SK-N-SH (cell line): ENCODE data around the gene SHROOM4. TPM values are rescaled to one million over a fixed set of nuclear protein-coding genes. Genes with fewer than 3 reads are reported as not detected.

Source experiments
- CTCF ChIA-PET: fragments of 300-600, 350-600 bp; formaldehyde crosslinking; extraction: SDS; loops from one replicate; lab custom pipeline; 2021; lab: Yijun Ruan, JAX
- POLR2A ChIA-PET: fragments of 350-600 bp; sonication (Branson Sonifier 250); formaldehyde crosslinking; extraction: SDS; loops from one replicate; lab custom pipeline; 2020; ENCODE audit warnings: antibody characterized with exemption, inconsistent platforms; lab: Yijun Ruan, JAX
- DNase-seq: peaks from one replicate; pipeline ENCODE4 v3.0.0; 2012
- H2AFZ ChIP-seq: fragments of 200-600 bp; sonication (generic); 2 replicates; pipeline ENCODE4 v1.8.1; 2016; ENCODE audit warnings: antibody characterized with exemption, mild to moderate bottlenecking, low read depth
- H3F3A ChIP-seq: fragments of 200-600 bp; sonication (generic); replicated peaks from 2 replicates; pipeline ENCODE3; 2016; ENCODE audit warnings: antibody characterized with exemption, mild to moderate bottlenecking; ENCODE audit not compliant: insufficient read depth
- H3K27ac ChIP-seq, 2 experiments: fragments of 200-500 bp in 1 of 2; fragments of 200-600 bp in 1 of 2; sonication (Bioruptor generic) in 1 of 2; sonication (generic), shearing (Covaris generic) in 1 of 2; 2 replicates each; pipeline versions ENCODE4 v1.5.1 to v1.6.1; 2014 to 2016; ENCODE audit warnings: low read depth in 2 of 2, inconsistent platforms in 1 of 2, low read length in 1 of 2, mild to moderate bottlenecking in 1 of 2, mixed read lengths in 1 of 2
- H3K27me3 ChIP-seq: fragments of 200-600 bp; sonication (generic), shearing (Covaris generic); 2 replicates; pipeline ENCODE4 v1.6.1; 2016; ENCODE audit warnings: mixed run types; ENCODE audit not compliant: insufficient read depth
- H3K36me3 ChIP-seq, 2 experiments: fragments of 200-500 bp in 1 of 2; fragments of 200-600 bp in 1 of 2; sonication (Bioruptor generic) in 1 of 2; sonication (generic) in 1 of 2; replicated peaks in 1 of 2; 2 replicates each; pipeline versions ENCODE3 to v1.5.1; 2014 to 2016; ENCODE audit warnings: low read length in 1 of 2, mild to moderate bottlenecking in 1 of 2; ENCODE audit not compliant: insufficient read depth in 2 of 2, control insufficient read depth in 1 of 2
- H3K4me1 ChIP-seq, 2 experiments: fragments of 200-500 bp in 1 of 2; fragments of 200-600 bp in 1 of 2; sonication (Bioruptor generic) in 1 of 2; sonication (generic), shearing (Covaris generic) in 1 of 2; 2 replicates each; pipeline versions ENCODE4 v1.5.1 to v1.6.1; 2014 to 2016; ENCODE audit warnings: low read depth in 1 of 2, low read length in 1 of 2, mixed run types in 1 of 2; ENCODE audit not compliant: insufficient read depth in 2 of 2, control insufficient read depth in 1 of 2
- H3K4me2 ChIP-seq: fragments of 200-600 bp; sonication (generic), shearing (Covaris generic); 2 replicates; pipeline ENCODE4 v1.6.1; 2017; ENCODE audit warnings: mixed run types
- H3K4me3 ChIP-seq, 2 experiments: fragments of 200-500 bp in 1 of 2; fragments of 200-600 bp in 1 of 2; sonication (Bioruptor generic) in 1 of 2; sonication (generic), shearing (Covaris generic) in 1 of 2; 2 replicates each; pipeline versions ENCODE4 v1.5.1 to v1.8.1; 2014 to 2016; ENCODE audit warnings: low read depth in 2 of 2, inconsistent platforms in 1 of 2, low read length in 1 of 2, mild to moderate bottlenecking in 1 of 2, mixed read lengths in 1 of 2, moderate library complexity in 1 of 2
- H3K79me2 ChIP-seq: fragments of 200-600 bp; sonication (generic); 2 replicates; pipeline ENCODE4 v1.8.1; 2017; ENCODE audit warnings: mild to moderate bottlenecking; ENCODE audit not compliant: insufficient read depth
- H3K9ac ChIP-seq: fragments of 200-600 bp; sonication (generic); 2 replicates; pipeline ENCODE4 v1.6.1; 2017; ENCODE audit warnings: mixed run types
- H3K9me2 ChIP-seq: fragments of 200-600 bp; sonication (generic); 2 replicates; pipeline ENCODE4 v1.6.1; 2017; ENCODE audit warnings: mixed run types
- H3K9me3 ChIP-seq: fragments of 200-600 bp; sonication (generic); 2 replicates; pipeline ENCODE4 v1.6.1; 2017; ENCODE audit warnings: mixed run types, mild to moderate bottlenecking, moderate library complexity
- H4K20me1 ChIP-seq: fragments of 200-600 bp; sonication (generic); 2 replicates; pipeline ENCODE4 v1.6.1; 2017; ENCODE audit warnings: mild to moderate bottlenecking, mixed run types; ENCODE audit not compliant: insufficient read depth
- CHD2 ChIP-seq: fragments of 150-350 bp; IDR thresholded peaks from 2 replicates; pipeline ENCODE4 v1.6.1; 2018; ENCODE audit warnings: low read length; ENCODE audit not compliant: partially characterized antibody
- ELF1 ChIP-seq: IDR thresholded peaks from 2 replicates; pipeline ENCODE4 v1.4.0; 2012
- EP300 ChIP-seq, 2 experiments: IDR thresholded peaks; 2 replicates each; pipeline versions ENCODE4 v1.4.0 to v1.6.1; 2012; ENCODE audit warnings: borderline replicate concordance in 1 of 2, low read depth in 1 of 2, low read length in 1 of 2
- GATA2 ChIP-seq: sonication (generic); formaldehyde crosslinking; IDR thresholded peaks from 2 replicates; pipeline ENCODE4 v1.5.0; 2020; ENCODE audit warnings: mild to moderate bottlenecking, missing genetic modification reagents
- JUND ChIP-seq: IDR thresholded peaks from 2 replicates; pipeline ENCODE4 v1.4.0; 2012
- MEF2A ChIP-seq: IDR thresholded peaks from 2 replicates; pipeline ENCODE4 v1.4.0; 2012; ENCODE audit warnings: low read depth, borderline replicate concordance
- RAD21 ChIP-seq: IDR thresholded peaks from 2 replicates; pipeline ENCODE4 v1.6.1; 2012; ENCODE audit warnings: mild to moderate bottlenecking, low read length
- RCOR1 ChIP-seq: fragments of 150-350 bp; IDR thresholded peaks from 2 replicates; pipeline ENCODE4 v1.6.1; 2017; ENCODE audit warnings: antibody characterized with exemption, low read length
- RFX5 ChIP-seq: IDR thresholded peaks from 2 replicates; pipeline ENCODE4 v1.6.1; 2012; ENCODE audit warnings: mild to moderate bottlenecking, improper control_type of control experiment, low read length
- SMC3 ChIP-seq: IDR thresholded peaks from 2 replicates; pipeline ENCODE4 v1.6.1; 2012; ENCODE audit warnings: low read depth, low read length, improper control_type of control experiment
- TAF1 ChIP-seq: IDR thresholded peaks from 2 replicates; pipeline ENCODE4 v1.6.1; 2012; ENCODE audit warnings: low read depth, mild to moderate bottlenecking, low read length, moderate library complexity, borderline replicate concordance
- TEAD4 ChIP-seq: IDR thresholded peaks from 2 replicates; pipeline ENCODE4 v1.4.0; 2012; ENCODE audit warnings: mild to moderate bottlenecking, borderline replicate concordance; ENCODE audit not compliant: insufficient read depth
- WGBS: methylation state at CpG from one replicate; pipeline ENCODE4 v1.1.6; 2017; ENCODE audit warnings: low lambda C conversion rate; 5-methylcytosine and 5-hydroxymethylcytosine counted together
- polyA plus RNA-seq, 3 experiments: library from polyadenylated mRNA; depleted of rRNA; stranded (reverse); fragments of >200 nt; gene quantifications; 2 replicates each; pipeline ENCODE4 v1.2.3, GENCODE V29; 2012
- TF ChIP-seq, protein P1 (sequence below): IDR thresholded peaks from 2 replicates; pipeline ENCODE4 v1.4.0; 2012; ENCODE audit warnings: low read depth
- TF ChIP-seq, protein P2 (sequence below): fragments of 150-350 bp; IDR thresholded peaks from 2 replicates; pipeline ENCODE4 v1.6.1; 2017; ENCODE audit warnings: antibody characterized with exemption, low read length, low read depth, borderline replicate concordance
- TF ChIP-seq, protein P3 (sequence below): IDR thresholded peaks from 2 replicates; pipeline ENCODE4 v1.6.1; 2012; ENCODE audit warnings: mild to moderate bottlenecking, low read depth, low read length, moderate library complexity
- TF ChIP-seq, protein P4 (sequence below): IDR thresholded peaks from 2 replicates; pipeline ENCODE4 v1.4.0; 2012; ENCODE audit warnings: low read depth, borderline replicate concordance
- TF ChIP-seq, protein P5 (sequence below): IDR thresholded peaks from 2 replicates; pipeline ENCODE4; 2012

Gene SHROOM4
- polyA plus RNA-seq, 1 of the 3 experiments (the other 2 are of a cell fraction), result 0.31 TPM

DNA sequence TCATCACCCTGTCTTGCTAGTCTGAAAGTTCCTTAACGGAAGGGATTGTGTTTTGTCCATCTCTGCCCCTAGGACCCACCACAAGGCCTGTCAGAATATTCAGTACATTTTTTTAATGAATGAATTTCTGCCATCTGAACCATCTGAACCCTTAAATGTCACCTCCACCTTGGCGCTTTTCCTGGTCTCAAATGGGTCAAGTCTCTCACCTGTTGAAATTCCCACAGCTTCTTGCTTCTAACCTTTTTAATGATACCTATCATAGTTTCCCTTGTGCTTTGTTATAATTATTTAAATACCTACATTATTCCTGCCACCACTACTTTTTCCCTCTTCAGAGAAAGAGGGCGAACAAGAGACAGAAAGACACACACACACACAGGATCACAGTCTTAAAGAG is 48.0 kb downstream of the SHROOM4 start:
- DNase-seq, result no peak
- Histone ChIP-seq H3F3A (no peaks in the 10 kb centered on the region), H3K79me2 (no peaks in the 10 kb centered on the region), H4K20me1 (no peaks in the 10 kb centered on the region), H3K4me1 (no peaks in the 10 kb centered on the region), H3K9me2 (no peaks in the 10 kb centered on the region), H2AFZ (no peak overlapping the region), H3K9ac (no peak overlapping the region), H3K36me3 (no peaks in the 10 kb centered on the region), H3K27ac (no peak overlapping the region), H3K4me3 (no peak overlapping the region), H3K4me2 (no peak overlapping the region), H3K27me3 (no peaks in the 10 kb centered on the region; the same call in 1 of the 2 replicates), H3K9me3 (no peaks in the 10 kb centered on the region)
- TF ChIP-seq, protein P1, sequence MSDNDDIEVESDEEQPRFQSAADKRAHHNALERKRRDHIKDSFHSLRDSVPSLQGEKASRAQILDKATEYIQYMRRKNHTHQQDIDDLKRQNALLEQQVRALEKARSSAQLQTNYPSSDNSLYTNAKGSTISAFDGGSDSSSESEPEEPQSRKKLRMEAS, result no peak
- no peak for TF ChIP-seq MEF2A
- TF ChIP-seq RFX5, result no peak
- no peak for TF ChIP-seq RCOR1
- TF ChIP-seq, protein P2, sequence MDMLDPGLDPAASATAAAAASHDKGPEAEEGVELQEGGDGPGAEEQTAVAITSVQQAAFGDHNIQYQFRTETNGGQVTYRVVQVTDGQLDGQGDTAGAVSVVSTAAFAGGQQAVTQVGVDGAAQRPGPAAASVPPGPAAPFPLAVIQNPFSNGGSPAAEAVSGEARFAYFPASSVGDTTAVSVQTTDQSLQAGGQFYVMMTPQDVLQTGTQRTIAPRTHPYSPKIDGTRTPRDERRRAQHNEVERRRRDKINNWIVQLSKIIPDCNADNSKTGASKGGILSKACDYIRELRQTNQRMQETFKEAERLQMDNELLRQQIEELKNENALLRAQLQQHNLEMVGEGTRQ, result no peak
- TF ChIP-seq, protein P3, sequence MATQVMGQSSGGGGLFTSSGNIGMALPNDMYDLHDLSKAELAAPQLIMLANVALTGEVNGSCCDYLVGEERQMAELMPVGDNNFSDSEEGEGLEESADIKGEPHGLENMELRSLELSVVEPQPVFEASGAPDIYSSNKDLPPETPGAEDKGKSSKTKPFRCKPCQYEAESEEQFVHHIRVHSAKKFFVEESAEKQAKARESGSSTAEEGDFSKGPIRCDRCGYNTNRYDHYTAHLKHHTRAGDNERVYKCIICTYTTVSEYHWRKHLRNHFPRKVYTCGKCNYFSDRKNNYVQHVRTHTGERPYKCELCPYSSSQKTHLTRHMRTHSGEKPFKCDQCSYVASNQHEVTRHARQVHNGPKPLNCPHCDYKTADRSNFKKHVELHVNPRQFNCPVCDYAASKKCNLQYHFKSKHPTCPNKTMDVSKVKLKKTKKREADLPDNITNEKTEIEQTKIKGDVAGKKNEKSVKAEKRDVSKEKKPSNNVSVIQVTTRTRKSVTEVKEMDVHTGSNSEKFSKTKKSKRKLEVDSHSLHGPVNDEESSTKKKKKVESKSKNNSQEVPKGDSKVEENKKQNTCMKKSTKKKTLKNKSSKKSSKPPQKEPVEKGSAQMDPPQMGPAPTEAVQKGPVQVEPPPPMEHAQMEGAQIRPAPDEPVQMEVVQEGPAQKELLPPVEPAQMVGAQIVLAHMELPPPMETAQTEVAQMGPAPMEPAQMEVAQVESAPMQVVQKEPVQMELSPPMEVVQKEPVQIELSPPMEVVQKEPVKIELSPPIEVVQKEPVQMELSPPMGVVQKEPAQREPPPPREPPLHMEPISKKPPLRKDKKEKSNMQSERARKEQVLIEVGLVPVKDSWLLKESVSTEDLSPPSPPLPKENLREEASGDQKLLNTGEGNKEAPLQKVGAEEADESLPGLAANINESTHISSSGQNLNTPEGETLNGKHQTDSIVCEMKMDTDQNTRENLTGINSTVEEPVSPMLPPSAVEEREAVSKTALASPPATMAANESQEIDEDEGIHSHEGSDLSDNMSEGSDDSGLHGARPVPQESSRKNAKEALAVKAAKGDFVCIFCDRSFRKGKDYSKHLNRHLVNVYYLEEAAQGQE, result no peak
- TF ChIP-seq, protein P4, sequence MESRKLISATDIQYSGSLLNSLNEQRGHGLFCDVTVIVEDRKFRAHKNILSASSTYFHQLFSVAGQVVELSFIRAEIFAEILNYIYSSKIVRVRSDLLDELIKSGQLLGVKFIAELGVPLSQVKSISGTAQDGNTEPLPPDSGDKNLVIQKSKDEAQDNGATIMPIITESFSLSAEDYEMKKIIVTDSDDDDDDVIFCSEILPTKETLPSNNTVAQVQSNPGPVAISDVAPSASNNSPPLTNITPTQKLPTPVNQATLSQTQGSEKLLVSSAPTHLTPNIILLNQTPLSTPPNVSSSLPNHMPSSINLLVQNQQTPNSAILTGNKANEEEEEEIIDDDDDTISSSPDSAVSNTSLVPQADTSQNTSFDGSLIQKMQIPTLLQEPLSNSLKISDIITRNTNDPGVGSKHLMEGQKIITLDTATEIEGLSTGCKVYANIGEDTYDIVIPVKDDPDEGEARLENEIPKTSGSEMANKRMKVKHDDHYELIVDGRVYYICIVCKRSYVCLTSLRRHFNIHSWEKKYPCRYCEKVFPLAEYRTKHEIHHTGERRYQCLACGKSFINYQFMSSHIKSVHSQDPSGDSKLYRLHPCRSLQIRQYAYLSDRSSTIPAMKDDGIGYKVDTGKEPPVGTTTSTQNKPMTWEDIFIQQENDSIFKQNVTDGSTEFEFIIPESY, result no peak
- TF ChIP-seq TAF1, result no peak
- no peak for TF ChIP-seq GATA2 (CRISPR knock-in tag)
- no peak for TF ChIP-seq EP300 (IDR thresholded peaks at IDR 0.05; ENCODE audit: borderline replicate concordance in 1 of 2, low read depth in 1 of 2, low read length in 1 of 2)
- no peak for TF ChIP-seq TEAD4
- no peak for TF ChIP-seq JUND
- TF ChIP-seq RAD21, result no peak
- no peak for TF ChIP-seq SMC3
- TF ChIP-seq CHD2, result no peak
- TF ChIP-seq, protein P5, sequence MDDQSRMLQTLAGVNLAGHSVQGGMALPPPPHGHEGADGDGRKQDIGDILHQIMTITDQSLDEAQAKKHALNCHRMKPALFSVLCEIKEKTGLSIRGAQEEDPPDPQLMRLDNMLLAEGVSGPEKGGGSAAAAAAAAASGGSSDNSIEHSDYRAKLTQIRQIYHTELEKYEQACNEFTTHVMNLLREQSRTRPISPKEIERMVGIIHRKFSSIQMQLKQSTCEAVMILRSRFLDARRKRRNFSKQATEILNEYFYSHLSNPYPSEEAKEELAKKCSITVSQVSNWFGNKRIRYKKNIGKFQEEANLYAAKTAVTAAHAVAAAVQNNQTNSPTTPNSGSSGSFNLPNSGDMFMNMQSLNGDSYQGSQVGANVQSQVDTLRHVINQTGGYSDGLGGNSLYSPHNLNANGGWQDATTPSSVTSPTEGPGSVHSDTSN, result no peak
- no peak for TF ChIP-seq ELF1
- 16% methylated on average over 3 of the region's 3 CpGs for WGBS
- ChIA-PET CTCF (no interaction called here), POLR2A (no interaction called here)
